Neural cell (in vitro differentiated cells): ENCODE measurements around the gene GRIN3B.

Experiments used
- EP300 ChIP-seq: fragments of 450-650 bp; conservative IDR thresholded peaks from 2 replicates; pipeline ENCODE4 v1.6.1; 2014; ENCODE audit warnings: antibody characterized with exemption, mild to moderate bottlenecking, moderate library complexity; ENCODE audit not compliant: poor library complexity, severe bottlenecking
- EZH2 ChIP-seq: fragments of 200-600, 300-800 bp; shearing (Covaris generic), sonication (generic); IDR thresholded peaks from 2 replicates; pipeline ENCODE4 v1.6.1; 2014; ENCODE audit warnings: antibody characterized with exemption, low read length, borderline replicate concordance, mild to moderate bottlenecking; ENCODE audit not compliant: insufficient read depth, poor library complexity, severe bottlenecking
- MXI1 ChIP-seq: fragments of 450-650 bp; conservative IDR thresholded peaks from 2 replicates; pipeline ENCODE4 v1.6.1; 2014; ENCODE audit warnings: antibody characterized with exemption, mild to moderate bottlenecking; ENCODE audit not compliant: poor library complexity, severe bottlenecking
- POLR2AphosphoS5 ChIP-seq: IDR thresholded peaks from 2 replicates; pipeline ENCODE4 v1.6.1; 2012
- RAD21 ChIP-seq: fragments of 450-650 bp; conservative IDR thresholded peaks from 2 replicates; pipeline ENCODE4 v1.6.1; 2014; ENCODE audit warnings: antibody characterized with exemption, mild to moderate bottlenecking, moderate library complexity
- SMC3 ChIP-seq: fragments of 450-650 bp; conservative IDR thresholded peaks from 2 replicates; pipeline ENCODE4 v1.6.1; 2014; ENCODE audit warnings: antibody characterized with exemption, mild to moderate bottlenecking, moderate library complexity; ENCODE audit not compliant: poor library complexity
- TAF1 ChIP-seq: IDR thresholded peaks from 2 replicates; pipeline ENCODE4 v1.6.1; 2012; ENCODE audit warnings: low read depth
- TF ChIP-seq, protein P1 (sequence below): fragments of 450-650 bp; IDR thresholded peaks from 2 replicates; pipeline ENCODE4 v1.5.1; 2014; ENCODE audit warnings: antibody characterized with exemption, mild to moderate bottlenecking, moderate library complexity; ENCODE audit not compliant: poor library complexity, severe bottlenecking
- TF ChIP-seq, protein P2 (sequence below): IDR thresholded peaks from 2 replicates; pipeline ENCODE4 v1.6.1; 2012; ENCODE audit warnings: borderline replicate concordance

DNA sequence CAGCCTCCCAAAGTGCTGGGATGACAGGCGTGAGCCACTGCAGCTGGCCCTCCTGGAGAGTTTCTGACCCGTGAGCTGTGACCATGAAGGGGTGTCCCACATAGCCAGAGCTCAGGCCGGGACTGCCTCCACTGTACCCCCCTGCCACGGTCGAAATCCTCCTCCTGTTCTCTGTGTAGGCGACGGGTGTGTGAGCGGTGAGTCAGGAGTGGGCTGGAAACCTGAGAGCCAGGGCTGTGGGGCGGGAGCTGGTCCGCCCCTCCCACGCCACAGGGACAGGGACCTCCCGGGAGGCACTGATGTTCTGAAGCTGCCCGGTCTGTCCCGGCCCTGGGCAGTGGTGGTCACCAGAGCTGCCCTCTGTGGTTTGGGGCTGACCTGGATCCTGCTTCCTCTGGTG lies 12.1 kb upstream of the GRIN3B start:
- TF ChIP-seq EZH2 (no peak), POLR2AphosphoS5 (no peak), EP300 (no peak), TAF1 (no peak), MXI1 (no peak), RAD21 (no peak), SMC3 (no peak)
- TF ChIP-seq, protein P1, sequence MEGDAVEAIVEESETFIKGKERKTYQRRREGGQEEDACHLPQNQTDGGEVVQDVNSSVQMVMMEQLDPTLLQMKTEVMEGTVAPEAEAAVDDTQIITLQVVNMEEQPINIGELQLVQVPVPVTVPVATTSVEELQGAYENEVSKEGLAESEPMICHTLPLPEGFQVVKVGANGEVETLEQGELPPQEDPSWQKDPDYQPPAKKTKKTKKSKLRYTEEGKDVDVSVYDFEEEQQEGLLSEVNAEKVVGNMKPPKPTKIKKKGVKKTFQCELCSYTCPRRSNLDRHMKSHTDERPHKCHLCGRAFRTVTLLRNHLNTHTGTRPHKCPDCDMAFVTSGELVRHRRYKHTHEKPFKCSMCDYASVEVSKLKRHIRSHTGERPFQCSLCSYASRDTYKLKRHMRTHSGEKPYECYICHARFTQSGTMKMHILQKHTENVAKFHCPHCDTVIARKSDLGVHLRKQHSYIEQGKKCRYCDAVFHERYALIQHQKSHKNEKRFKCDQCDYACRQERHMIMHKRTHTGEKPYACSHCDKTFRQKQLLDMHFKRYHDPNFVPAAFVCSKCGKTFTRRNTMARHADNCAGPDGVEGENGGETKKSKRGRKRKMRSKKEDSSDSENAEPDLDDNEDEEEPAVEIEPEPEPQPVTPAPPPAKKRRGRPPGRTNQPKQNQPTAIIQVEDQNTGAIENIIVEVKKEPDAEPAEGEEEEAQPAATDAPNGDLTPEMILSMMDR: no peak
- TF ChIP-seq, protein P2, sequence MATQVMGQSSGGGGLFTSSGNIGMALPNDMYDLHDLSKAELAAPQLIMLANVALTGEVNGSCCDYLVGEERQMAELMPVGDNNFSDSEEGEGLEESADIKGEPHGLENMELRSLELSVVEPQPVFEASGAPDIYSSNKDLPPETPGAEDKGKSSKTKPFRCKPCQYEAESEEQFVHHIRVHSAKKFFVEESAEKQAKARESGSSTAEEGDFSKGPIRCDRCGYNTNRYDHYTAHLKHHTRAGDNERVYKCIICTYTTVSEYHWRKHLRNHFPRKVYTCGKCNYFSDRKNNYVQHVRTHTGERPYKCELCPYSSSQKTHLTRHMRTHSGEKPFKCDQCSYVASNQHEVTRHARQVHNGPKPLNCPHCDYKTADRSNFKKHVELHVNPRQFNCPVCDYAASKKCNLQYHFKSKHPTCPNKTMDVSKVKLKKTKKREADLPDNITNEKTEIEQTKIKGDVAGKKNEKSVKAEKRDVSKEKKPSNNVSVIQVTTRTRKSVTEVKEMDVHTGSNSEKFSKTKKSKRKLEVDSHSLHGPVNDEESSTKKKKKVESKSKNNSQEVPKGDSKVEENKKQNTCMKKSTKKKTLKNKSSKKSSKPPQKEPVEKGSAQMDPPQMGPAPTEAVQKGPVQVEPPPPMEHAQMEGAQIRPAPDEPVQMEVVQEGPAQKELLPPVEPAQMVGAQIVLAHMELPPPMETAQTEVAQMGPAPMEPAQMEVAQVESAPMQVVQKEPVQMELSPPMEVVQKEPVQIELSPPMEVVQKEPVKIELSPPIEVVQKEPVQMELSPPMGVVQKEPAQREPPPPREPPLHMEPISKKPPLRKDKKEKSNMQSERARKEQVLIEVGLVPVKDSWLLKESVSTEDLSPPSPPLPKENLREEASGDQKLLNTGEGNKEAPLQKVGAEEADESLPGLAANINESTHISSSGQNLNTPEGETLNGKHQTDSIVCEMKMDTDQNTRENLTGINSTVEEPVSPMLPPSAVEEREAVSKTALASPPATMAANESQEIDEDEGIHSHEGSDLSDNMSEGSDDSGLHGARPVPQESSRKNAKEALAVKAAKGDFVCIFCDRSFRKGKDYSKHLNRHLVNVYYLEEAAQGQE: no peak
